Ovary (tissue), 3 donors: Measurements from ENCODE around the gene GSG1L.

ENCODE experiments used
- CTCF ChIP-seq, 3 donors: fragments of 450-650 bp in 2 of 3; fragments of 200-600 bp in 1 of 3; IDR thresholded peaks; one replicate each; pipeline versions ENCODE4 v1.5.1 to v1.8.0; 2016 to 2022; ENCODE audit warnings: antibody characterized with exemption in 3 of 3, mild to moderate bottlenecking in 1 of 3
- EP300 ChIP-seq: sonication (generic); formaldehyde crosslinking; IDR thresholded peaks from one replicate; pipeline ENCODE4 v1.6.1; 2017; ENCODE audit warnings: antibody characterized with exemption
- POLR2A ChIP-seq: fragments of 450-650 bp; IDR thresholded peaks from one replicate; pipeline ENCODE4 v1.6.1; 2017; ENCODE audit warnings: antibody characterized with exemption, mild to moderate bottlenecking, moderate library complexity
- donor health status: DM: no; HTN: no; CAD: no.

DNA sequence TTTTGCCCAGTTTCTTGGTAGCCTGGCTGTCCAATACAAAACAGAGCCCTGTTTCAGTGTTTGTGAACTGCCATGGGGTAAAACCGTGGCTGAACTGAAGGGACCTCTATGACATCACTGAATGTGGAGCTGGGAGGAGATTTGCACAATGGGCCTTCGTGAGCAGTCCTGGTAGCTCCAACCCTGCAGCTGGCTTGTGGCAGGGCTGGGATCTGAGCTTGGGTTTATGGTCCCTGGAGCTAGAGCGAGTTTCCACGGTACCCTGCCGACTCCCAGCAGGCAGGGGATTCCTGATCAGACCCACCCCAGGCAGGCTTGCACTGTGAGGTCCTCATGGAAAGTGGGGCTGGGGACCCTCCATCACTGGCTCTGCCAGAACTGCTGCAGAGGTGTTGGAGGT lies 247.0 kb downstream of the GSG1L start:
- TF ChIP-seq CTCF (IDR thresholded peaks at IDR 0.05) = no peak
- no peak for TF ChIP-seq POLR2A
- no peak for TF ChIP-seq EP300
